Fibroblast of villous mesenchyme (primary cell): ENCODE results near the gene MTA2. TPM values are rescaled to one million over a fixed set of nuclear protein-coding genes. Genes with fewer than 3 reads are reported as not detected.

Source experiments
- DNase-seq: peaks from one replicate; pipeline ENCODE4 v3.0.0-alpha.2; 2010; ENCODE audit warnings: low read depth
- H3K4me3 ChIP-seq: 2 replicates; pipeline ENCODE4 v1.5.1; 2011; ENCODE audit warnings: low read depth, mild to moderate bottlenecking, low read length
- CTCF ChIP-seq: IDR thresholded peaks from 2 replicates; pipeline ENCODE4 v1.5.1; 2012; ENCODE audit warnings: low read depth, mild to moderate bottlenecking, low read length; ENCODE audit not compliant: insufficient read depth
- total RNA-seq: library from RNA; depleted of rRNA; stranded (reverse); fragments of >200 nt; gene quantifications from 2 replicates; pipeline ENCODE4 v1.2.3, GENCODE V29; 2012

MTA2 gene
- total RNA-seq, 1 donor: 197 TPM

DNA sequence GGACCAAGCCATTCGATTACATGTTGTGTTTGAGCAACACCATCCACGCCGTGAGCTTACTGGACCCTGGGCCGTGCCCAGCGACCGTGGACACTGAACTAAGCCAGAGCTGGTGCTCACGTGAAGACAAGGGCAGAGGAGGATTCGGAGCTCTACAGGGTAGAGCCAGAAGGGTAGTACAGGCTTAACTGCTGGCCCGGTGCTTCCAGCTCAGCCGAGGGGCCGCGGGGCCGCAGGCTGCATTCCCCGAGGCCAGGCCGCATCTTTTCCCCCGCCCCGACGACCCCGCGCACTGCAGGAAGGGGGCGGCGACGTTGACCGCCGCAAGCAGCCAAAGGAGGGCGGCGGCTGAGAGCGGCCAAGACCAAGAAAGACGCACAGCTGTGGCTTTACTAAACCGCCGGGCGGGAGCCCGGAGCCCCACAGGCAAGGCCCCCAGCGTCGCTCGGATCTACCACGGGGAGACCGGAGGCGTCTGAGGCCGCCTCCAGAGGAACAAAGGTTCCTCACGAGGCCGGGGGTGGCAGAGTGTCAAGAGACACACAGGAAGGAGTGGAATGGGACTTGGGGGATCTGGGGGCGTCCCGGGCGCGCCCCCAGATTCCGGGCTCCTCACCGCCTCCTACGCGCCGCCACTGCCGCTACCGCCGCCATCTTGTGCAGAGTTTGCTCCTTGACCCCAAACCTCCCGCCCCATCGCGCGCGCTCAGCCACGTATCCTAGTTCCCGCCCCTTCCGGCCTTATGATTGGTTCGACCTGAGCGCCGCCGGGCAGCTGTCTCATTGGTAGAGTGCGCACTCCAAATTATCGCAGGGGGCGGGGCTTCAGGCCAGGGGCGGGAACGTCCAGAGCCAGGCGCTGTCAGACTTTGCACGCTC lies 44.5 kb upstream of the MTA2 start, which contains the start of gene GANAB:
Gene GANAB (minus strand): TSS at position 668 of the 879 bp plus-strand sequence. CDS start 14 bp downstream, at position 654.
- peak within 1 kb of the TSS; percentile 96 for H3K4me3 ChIP-seq
- no peak for TF ChIP-seq CTCF

GRCh38 chr11:62645671-62645945 lies 43.9 kb upstream of the MTA2 start:
- TF ChIP-seq CTCF: no peak
- DNase-seq: peak; percentile 19
- H3K4me3 ChIP-seq: peak overlapping the region; percentile 96

More for the DNA sequence above, 44.5 kb upstream of the MTA2 start, which contains the start of gene GANAB:
- DNase-seq: peak; percentile 98

GRCh38 chr11:62644220-62644619 lies 42.6 kb upstream of the MTA2 start:
- no peak for TF ChIP-seq CTCF
- DNase-seq: peak; percentile 72

GRCh38 chr11:62632492-62632891 lies 30.8 kb upstream of the MTA2 start:
- DNase-seq: no peak
- no peak overlapping the region for H3K4me3 ChIP-seq
- no peak for TF ChIP-seq CTCF

More at GRCh38 chr11:62644220-62644619, 42.6 kb upstream of the MTA2 start:
- H3K4me3 ChIP-seq: no peak overlapping the region

GRCh38 chr11:62627713-62628112 lies 26.0 kb upstream of the MTA2 start:
- no peak for TF ChIP-seq CTCF
- no peak for DNase-seq
- H3K4me3 ChIP-seq: no peak overlapping the region

GRCh38 chr11:62622476-62623089 lies 20.9 kb upstream of the MTA2 start:
- no peak for TF ChIP-seq CTCF
- H3K4me3 ChIP-seq: no peak overlapping the region
- DNase-seq: no peak
